HG02970 (cell line): ENCODE measurements around the gene RIPK3.
"Not testable (repeated sequence)": the region's sequence is repeated elsewhere in the genome, so short reads cannot be mapped to it uniquely, and the experiment has no call there.

ENCODE experiments used
- ATAC-seq: cut with Tn5 transposase; IDR thresholded peaks from one replicate; pipeline ENCODE4 v1.9.1; 2021; ENCODE audit warnings: mild to moderate bottlenecking, moderate library complexity, moderate number of reproducible peaks; ENCODE audit not compliant: unreplicated experiment, low FRiP score

RIPK3 gene

DNA sequence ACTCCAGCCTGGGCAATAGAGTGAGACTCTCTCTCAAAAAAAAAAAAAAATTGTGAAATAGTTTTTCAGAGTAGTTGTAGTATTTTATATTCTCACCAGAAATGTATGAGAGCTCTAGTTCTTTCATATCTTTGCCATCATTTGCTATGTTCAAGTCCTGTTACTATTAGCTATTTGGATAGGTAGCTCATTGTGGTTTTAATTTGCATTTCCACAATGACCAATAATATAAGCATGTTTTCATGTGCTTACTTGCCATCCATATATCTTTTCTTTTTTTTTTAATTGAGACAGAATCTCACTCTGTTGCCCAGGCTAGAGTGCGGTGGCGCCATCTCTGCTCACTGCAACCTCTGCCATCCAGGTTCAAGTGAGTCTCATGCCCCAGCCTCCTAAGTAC is 8.4 kb upstream of the RIPK3 start:
- ATAC-seq = no peak

DNA sequence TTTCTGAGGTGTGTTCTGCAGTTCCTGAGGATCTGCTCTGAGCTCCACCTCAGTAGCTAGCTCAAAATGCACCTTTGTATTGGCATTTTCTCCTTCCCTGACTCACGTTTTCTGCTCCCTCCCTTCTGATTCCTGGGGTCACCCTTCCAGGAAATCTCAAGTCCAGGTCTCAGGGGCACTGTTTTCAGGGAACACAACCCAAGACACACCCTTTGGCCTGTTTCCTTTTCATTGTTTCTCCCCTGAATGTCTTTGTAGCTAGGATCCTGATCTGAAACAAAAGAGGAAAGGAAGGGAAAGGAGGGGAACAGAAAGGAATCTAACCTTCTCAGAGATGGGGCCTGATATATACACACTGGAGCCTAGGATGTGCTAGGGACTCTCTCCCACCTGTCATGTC is 7.3 kb upstream of the RIPK3 start:
- ATAC-seq = no peak

DNA sequence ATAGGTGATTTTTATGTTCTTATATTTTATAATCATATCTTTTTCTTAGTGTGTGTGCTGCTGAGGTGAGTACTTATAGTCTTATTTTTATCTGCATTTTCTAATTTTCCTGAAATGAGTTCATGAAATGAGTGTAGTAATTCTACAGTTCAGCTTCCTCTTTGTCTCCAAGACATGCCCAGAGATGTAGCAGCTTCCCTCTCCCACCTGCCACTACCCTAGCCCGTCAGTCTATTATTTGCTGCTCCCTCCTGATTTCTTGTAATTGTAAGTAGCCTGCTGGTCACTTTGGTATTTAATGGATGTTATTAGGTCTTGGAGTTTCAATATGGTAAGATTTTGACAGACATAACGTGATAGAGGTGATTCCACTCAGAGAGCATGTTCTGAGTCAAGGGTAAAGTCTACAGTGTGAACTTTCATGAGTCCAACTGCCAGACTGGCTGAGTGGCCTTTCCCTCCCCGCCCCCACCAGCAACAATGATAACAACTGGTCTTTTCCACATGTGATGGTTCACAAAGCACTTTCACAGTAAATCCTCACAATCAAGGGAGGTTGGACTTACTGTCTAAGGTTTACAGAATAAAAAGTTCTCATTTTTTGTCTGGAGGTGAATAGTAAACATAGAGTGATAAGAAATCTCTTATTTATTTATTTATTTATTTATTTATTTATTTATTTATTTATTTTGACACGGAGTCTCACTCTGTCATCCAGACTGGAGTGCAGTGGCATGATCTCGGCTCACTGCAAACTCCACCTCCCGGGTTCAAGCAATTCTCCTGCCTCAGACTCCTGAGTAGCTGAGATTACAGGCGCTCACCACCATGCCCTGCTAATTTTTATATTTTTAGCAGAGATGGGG is 4.2 kb upstream of the RIPK3 start:
- ATAC-seq = no peak

DNA sequence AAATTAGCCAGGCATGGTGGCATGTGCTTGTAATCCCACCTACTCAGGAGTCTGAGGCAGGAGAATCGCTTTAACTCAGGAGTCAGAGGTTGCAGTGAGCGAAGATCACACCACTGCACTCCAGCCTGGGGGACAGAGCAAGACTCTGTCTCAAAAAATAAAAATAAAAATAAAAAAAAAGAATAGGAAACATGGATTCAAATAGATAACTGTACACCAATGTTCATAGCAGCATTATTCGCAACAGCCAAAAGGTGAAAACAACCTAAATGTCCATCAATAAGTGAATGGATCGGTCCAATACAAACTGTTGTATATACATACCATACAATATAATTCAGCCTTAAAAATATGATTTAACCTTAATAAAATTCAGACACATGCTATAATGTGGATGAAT is 3.1 kb upstream of the RIPK3 start:
- ATAC-seq = no peak

DNA sequence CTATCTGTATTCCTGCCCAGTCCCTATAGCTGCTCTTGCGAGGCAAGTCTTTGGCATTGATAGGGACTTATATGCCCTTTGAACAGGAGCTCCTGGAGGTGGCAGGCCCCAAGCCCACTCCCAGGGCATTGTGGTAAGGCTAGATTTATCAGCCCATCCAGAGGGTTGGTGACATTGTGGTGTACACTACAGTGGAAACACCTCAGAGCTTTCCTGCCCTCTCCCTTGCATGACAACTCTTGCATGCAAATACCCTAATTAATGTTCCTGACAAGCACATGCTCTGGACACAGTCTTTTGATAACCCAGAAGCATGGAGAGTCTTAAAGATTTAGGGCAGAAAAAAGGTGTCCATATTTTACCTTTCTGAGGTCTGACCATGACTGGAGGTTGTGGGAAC is 815 bp upstream of the RIPK3 start:
- no peak for ATAC-seq

DNA sequence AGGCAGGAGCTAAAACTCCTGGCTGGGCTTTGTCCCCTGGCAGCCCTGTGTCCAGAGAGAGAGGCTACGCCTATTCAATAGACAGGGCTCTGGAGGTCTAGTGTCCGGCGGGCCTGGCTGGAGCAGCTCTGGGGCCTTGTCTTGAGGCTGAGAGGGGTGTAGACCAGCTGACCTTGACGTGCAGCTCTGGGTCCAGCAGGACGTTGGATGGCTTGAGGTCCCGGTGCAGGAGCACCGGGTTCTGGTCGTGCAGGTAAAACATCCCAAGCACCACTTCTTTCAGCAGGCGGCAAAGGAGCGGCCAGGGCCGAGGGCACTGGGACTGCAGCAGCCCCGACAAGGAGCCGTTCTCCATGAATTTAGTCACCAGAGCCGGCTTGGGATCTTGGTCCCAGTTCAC is 948 bp downstream of the RIPK3 start:
- ATAC-seq = no peak

DNA sequence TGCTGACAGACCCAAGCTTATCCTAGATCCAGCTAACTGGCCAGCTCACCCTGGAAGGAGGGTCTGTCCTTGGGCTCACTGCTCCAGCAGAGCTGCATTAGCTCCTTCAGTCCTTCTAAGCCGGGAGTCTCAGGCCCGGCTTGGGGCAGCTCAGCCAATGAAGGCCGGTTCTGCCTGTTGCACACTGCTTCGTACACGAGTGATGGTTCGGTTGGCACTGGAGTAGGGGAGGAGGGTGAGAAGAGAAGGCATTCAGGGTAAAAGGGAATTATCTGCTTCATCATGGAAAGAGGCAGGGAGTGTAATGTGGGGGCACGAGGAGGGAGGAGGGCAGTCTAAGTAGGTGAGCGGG is 2.0 kb downstream of the RIPK3 start:
- ATAC-seq = no peak

DNA sequence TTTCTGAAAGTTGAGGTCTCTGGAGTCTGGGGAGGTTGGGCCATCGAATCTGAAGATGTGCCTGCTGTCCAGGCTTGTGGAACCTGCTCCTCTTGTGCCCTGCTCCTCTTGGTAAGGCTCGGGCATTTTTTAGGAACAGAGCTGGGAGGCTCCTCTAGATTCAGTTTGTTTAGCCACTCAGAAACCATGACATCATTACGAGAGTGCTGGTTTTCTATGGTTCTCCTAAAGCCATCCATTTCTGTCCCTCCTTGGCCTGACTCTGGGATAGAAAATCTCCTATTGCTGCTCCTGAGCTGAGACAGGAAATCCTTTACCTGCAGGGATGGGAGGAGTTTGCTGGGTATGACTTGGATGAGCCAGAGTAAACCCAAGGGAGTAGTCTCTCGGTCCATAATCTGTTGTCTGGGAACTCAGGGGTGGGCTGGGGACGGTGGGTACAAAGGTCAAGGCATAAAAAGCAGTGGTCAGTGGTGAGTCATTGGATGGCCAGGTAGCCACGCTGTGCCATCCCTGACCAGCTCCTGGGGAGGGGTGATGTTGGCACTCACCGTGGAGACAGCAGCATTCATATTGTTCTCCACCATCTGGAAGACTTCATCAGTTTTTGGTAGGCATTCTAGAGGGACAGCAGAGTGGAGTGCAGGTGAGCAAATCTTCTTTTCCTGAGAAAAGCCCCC is 2.5 kb downstream of the RIPK3 start:
- no peak for ATAC-seq

DNA sequence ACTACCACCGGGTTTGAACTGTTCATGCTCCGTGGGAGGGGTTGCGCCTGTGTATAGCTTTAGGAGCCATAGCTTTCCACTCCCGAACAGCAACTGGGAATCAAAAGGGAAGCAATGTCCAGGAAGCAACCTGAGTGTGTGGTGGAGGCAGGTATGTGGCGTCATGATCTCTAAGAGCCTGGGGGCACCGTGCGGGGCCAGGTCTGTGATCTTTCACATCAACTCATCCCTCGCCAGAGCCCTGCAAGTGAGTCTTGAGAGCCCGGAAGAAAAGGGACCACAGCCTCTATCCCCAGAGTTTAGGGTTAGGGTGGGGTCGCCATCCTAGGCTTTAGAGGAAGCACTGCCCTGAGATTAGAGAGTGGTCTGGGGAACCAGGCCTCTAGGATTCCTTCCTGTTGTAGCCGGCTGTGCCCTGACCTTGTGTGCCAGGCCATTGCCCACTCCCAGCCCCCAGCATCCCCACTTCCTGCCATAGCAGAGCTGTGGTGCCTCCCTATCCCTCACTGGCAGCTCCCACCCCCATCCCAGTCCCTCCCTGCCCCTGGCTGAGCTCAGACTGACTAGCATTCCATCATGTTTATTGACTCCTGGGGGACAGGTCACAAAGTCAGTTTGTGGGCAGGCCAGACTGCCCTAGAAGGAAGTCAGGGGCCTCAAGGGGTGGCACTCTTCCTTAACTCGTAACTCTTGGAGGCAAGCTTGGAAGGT is 4.2 kb downstream of the RIPK3 start:
- no peak for ATAC-seq

DNA sequence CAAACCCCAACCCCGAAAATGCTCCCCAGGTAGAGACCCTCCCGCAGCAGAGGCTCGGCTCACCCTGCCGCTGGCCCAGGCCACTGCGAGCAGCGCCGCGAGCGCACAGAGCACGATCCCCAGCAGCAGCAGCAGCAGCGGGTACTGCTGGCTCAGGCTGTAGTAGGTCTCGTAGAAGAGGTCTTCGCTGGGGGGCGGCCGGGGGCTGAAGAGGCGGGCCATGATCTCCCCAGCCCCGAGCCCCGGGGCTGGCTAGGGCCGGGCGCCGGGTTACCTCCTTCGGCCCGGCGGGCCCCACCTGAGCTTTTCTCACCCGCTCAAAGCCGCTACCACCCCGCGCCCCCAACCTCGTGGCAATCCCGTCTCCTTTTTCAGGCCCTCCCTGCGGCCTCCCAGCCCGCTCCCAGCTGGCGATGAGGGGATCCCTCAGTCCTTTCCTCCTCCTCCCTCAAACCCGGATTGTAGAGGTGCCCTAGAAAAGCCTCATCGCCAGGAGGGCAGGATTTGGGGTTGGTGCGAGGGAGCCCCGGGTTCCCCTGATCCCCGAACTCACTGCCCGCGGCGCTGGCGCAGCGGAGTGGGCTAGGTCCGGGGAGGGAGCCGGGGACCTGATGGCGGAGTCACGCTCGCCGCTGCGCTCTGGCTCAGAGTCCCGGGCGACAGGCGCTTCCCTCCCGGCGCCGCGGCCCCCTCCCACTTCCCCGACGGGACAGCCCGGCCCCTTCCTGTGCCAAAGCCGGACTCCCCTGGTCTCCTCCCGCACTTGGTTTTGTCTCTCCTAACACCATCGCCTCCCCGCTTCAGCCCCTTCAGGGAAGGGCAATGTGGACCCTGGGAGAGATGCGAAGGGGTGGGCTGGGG is 5.1 kb downstream of the RIPK3 start, which contains the start of gene ADCY4:
ADCY4 (minus strand) TSS at position 641 of the 861 bp plus-strand sequence; CDS start at position 222, 419 bp downstream.
- no peak for ATAC-seq

DNA sequence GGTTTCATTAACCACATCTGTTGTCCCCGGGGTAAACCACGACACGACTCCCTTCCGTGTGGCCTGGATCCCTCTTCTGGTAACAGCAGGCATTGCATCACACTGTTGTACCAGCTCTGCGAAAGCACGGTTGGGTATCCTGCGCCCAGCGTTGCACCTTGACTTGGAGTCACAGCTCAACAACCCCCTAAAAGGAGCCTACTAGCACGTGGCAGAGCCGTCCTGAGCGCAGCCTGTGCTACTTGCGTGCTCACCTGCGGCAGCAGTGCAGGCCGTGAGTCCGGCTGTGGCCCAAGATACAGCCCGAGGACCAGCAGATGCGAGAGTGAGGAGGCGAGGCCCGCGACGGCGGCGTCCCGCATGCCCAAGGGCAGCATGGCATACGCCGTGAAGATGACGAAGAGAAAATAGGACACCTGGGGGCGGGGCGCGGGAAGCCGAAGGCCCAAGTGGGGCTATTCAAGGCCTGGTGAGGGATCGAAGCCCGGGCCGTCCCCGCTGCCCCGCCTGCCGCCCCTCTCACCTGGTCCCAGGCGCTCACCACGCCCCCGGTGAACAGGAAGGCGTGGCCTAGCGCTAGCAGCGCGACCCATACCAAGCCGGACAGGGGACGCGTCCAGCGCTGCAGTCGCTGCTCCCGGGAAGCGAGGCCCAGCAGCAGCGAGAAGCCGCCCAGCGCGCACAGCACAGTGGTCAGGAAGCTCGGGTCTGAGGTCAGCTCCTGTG is 7.4 kb downstream of the RIPK3 start:
- ATAC-seq = peak; percentile 51

DNA sequence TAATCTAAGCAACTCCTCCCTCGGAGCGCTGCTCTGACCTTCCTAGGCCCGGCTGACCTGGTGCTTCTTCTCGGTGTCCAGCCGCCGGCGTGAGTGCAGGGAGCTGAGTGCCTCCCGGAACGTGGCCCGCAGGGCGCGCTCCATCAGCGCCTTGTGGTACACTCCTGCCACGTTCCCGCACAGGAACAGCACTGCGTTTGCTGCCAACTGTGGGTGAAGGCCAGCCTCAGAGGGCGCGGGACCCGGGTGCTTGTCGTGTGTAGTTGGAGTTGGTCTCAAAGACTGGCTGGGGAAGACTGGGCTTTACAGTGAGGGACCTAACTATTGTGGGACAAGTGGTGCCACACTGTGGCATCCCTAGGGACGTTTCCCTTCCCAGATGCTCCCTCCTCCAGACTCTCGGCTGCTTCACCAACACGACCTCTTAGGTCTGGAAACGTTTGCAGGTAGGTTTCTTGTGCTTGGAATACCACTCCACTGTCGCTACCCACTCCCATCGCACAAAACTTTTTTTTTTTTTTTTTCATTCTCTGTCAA is 8.0 kb downstream of the RIPK3 start:
- ATAC-seq = no peak

DNA sequence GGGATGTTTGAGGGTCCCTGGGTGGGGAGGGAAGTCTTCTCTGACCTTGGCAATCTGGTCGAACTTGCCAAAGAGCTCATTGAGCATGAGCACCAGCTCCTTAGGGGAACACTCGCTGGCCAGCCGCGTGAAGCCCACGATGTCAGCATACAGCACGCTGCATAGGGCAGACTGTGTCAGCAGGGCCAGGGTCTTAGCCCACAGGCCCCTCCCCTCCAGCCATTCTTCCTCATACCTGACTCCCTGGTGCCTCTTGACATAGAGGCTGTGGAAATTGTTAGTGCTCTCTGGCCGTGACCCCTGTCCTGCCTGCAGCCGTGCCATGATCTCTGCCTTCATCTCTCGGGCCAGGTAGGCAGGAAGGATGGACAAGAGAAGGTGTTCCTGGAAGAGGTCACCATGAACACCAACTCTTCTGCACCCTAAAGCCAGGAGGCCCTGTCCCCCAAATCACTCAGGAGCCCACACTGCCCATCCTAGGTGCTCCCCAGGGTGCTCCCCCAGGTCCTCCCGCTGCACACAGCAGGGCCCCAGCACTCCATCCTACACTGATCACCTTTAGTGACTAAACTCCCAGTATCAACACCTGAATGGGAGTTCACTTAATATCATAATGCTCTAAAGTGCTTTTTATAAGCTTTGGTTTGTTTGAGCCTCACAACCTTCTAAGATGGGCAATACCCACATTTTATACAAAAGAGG is 8.7 kb downstream of the RIPK3 start:
- ATAC-seq = no peak

DNA sequence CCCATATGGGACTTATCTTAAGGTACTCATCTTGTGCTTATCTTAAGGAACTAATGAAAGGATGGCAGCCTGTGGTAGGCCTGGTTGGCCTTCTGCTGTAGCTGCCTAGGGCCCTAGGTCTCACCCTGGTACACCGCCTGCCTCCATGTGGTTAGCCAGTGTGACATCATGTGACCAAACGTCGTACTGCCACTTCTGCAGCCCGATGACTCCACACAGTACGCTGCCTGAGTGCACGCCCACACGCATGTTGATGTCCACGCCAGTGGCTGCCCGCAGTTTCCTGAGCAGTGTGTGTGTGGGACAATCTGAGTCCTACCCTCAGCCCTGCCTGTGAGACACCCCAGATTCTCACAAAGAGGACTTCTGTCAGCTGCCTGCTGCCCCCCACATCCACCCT is 10.1 kb downstream of the RIPK3 start:
- no peak for ATAC-seq

DNA sequence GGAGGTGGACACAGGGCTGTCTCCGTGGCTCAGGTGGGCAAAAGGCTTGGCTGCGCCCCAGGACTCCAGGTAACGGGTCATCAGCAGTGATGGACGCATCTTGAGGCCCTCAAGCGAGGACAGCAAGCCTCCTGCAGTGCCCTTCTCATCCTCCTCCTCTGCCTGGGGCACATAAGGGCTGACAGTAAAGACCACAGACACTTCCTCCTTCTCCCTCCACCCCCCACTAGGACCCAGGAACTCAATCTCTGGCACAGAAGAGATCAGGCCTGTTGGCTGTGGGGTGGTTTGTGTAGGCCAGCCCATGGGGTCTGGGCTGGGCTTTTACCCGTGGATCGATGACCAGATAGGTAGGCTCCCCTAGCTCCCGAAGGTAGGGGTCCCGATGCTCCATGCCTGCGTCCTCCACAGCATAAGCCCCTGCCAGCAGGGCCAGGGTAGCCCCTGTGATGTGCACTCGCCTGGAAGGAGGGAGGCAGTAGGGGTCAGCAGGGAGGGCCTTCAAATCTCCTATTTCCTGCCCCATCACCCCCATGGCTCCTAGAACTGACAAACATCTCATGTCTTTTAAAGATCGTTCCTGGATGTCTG is 10.6 kb downstream of the RIPK3 start:
- no peak for ATAC-seq

DNA sequence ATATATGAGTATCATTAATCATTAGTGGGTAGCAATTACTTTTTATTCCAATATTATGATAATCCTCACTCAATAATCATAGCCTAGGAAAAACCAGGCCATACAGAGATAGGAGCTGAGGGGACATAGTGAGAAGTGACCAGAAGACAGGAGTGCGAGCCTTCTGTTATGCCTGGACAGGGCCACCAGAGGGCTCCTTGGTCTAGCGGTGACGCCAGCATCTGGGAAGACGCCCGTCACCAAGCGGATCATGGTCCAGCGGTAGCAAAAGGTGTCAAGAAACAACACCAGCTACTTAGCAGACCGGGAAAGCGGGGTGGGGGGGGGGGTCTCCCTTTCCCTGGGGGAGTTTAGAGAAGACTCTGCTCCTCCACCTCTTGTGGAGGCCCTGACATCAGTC is 11.9 kb downstream of the RIPK3 start:
- ATAC-seq = not testable (repeated sequence)

DNA sequence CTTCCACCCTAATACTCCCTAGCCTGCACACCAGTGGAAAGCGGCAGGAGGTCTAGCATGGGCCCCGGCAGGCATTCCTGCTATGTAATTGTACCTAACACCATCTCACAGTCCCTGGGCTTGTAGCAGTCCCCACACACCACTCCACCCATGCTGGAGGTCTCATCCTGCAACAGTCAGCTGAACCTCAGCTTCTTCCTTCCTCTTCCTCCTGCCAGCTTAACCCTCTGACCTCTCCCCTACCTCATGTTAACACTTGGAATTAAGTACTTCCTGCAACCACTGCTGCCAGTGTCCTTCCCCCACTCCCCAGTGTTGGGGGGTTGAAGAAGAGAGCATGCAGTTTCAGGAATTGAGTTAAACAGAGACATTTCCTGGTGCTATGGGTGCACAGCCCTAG is 12.5 kb downstream of the RIPK3 start:
- ATAC-seq = no peak

DNA sequence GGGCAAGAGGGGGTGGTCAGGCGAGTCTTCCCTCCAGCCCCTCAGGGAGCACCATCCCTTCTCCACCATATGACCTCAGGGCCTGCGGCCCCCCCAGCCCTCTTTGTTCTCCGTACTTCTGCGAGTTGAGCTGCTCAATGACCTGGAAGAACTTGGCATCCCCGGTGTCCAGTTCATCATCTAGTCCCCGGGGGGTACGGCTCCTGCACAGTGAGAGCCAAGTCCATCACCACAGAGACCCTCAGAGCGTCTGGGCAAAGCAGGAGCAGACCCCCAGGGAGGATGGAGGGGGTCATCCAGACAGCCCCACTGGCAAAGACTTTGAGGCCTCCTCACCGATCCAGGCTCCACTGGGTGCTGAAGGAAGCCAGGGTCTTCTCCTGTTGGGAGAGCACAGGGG is 13.8 kb downstream of the RIPK3 start:
- no peak for ATAC-seq
